Fibroblast of lung (primary cell): ENCODE results near the gene ARHGAP11A.

ENCODE experiments used
- CTCF ChIP-seq, 2 donors: IDR thresholded peaks in 1 of 2; conservative IDR thresholded peaks in 1 of 2; 1 replicate in 1 of 2; 2 replicates in 1 of 2; pipeline ENCODE4 v1.5.1; 2011 to 2012; ENCODE audit warnings: low read length in 2 of 2, control low read depth in 1 of 2, inconsistent platforms in 1 of 2, low read depth in 1 of 2, mild to moderate bottlenecking in 1 of 2
- EZH2 ChIP-seq: IDR thresholded peaks from 2 replicates; pipeline ENCODE4 v1.5.1; 2012; ENCODE audit warnings: low read length, control low read depth, mild to moderate bottlenecking; ENCODE audit errors: missing control alignments

- TF ChIP-seq CTCF (conservative IDR thresholded peaks at IDR 0.05 in 1 of 2, IDR thresholded peaks at IDR 0.05 in 1 of 2; ENCODE audit: low read depth in 1 of 2, low read length in 2 of 2): no peak
- no peak for TF ChIP-seq EZH2
These were observed 48.4 kb downstream of the ARHGAP11A start for GRCh38 chr15:32663671-32664070.
